Esophagus squamous epithelium (tissue), 4 donors: Measurements from ENCODE around the gene TEAD1.

ENCODE experiments used
- CTCF ChIP-seq, 6 experiments: fragments of 450-650 bp in 4 of 6; fragments of 200-600 bp in 2 of 6; sonication (generic) in 2 of 6; IDR thresholded peaks; one replicate each; pipeline ENCODE4 v1.5.1; 2016 to 2019; ENCODE audit warnings: antibody characterized with exemption in 6 of 6, mild to moderate bottlenecking in 4 of 6, moderate library complexity in 4 of 6
- POLR2A ChIP-seq, 4 donors: fragments of 450-650 bp; IDR thresholded peaks; one replicate each; pipeline ENCODE4 v1.6.1; 2017; ENCODE audit warnings: antibody characterized with exemption in 4 of 4, mild to moderate bottlenecking in 4 of 4, moderate library complexity in 3 of 4

- TF ChIP-seq CTCF (IDR thresholded peaks at IDR 0.05) (no peak), POLR2A (IDR thresholded peaks at IDR 0.05) (no peak)
Measured at GRCh38 chr11:12941671-12942070, 267.4 kb downstream of the TEAD1 start.
